CD14-positive monocyte (primary cell): ENCODE results near the gene SHROOM3. TPM values are rescaled to one million over a fixed set of nuclear protein-coding genes. Genes with fewer than 3 reads are reported as not detected.

ENCODE experiments used
- DNase-seq, 3 donors: peaks; one replicate each; pipeline ENCODE4 v3.0.0-alpha.2; 2011 to 2022
- H2AFZ ChIP-seq: 2 replicates; pipeline ENCODE4 v1.6.0; 2012; ENCODE audit warnings: mild to moderate bottlenecking, low read depth, low read length, inconsistent platforms; ENCODE audit not compliant: insufficient read depth, poor library complexity, severe bottlenecking
- H3K27ac ChIP-seq, 2 donors: 1 replicate in 1 of 2; 2 replicates in 1 of 2; pipeline ENCODE4 v1.5.1; 2012 to 2013; ENCODE audit warnings: low read length in 2 of 2, control low read depth in 1 of 2, inconsistent platforms in 1 of 2, low read depth in 1 of 2, mild to moderate bottlenecking in 1 of 2
- H3K27me3 ChIP-seq, 2 donors: one replicate each; pipeline versions ENCODE4 v1.6.0 to v1.6.1; 2011 to 2013; ENCODE audit warnings: low read length in 2 of 2; ENCODE audit not compliant: control insufficient read depth in 2 of 2, insufficient read depth in 2 of 2
- H3K36me3 ChIP-seq, 2 donors: replicated peaks in 1 of 2; 1 replicate in 1 of 2; 2 replicates in 1 of 2; pipeline versions ENCODE4 v1.5.1 to v1.6.1; 2012 to 2013; ENCODE audit warnings: low read length in 2 of 2, control low read depth in 1 of 2, inconsistent platforms in 1 of 2, mild to moderate bottlenecking in 1 of 2; ENCODE audit not compliant: insufficient read depth in 2 of 2, control insufficient read depth in 1 of 2
- H3K4me1 ChIP-seq, 2 donors: 1 replicate in 1 of 2; 2 replicates in 1 of 2; pipeline versions ENCODE4 v1.5.1 to v1.6.1; 2012 to 2013; ENCODE audit warnings: low read length in 2 of 2, control low read depth in 1 of 2, inconsistent platforms in 1 of 2, mild to moderate bottlenecking in 1 of 2, moderate library complexity in 1 of 2; ENCODE audit not compliant: insufficient read depth in 2 of 2, control insufficient read depth in 1 of 2
- H3K4me2 ChIP-seq: replicated peaks from 2 replicates; pipeline ENCODE3; 2012; ENCODE audit warnings: low read length, moderate library complexity, mild to moderate bottlenecking; ENCODE audit not compliant: poor library complexity, severe bottlenecking; ENCODE audit errors: extremely low read depth
- H3K4me3 ChIP-seq, 3 experiments: fragments of 200-600 bp in 1 of 3; sonication (generic) in 1 of 3; replicated peaks in 1 of 3; 1 replicate in 2 of 3; 2 replicates in 1 of 3; pipeline ENCODE4 v1.5.1; 2011 to 2013; ENCODE audit warnings: low read length in 3 of 3, mild to moderate bottlenecking in 3 of 3, control low read depth in 2 of 3, low read depth in 2 of 3, inconsistent platforms in 1 of 3, moderate library complexity in 1 of 3
- H3K79me2 ChIP-seq: 2 replicates; pipeline ENCODE4 v1.6.0; 2012; ENCODE audit warnings: mild to moderate bottlenecking, control low read depth, inconsistent platforms, low read length, moderate library complexity; ENCODE audit not compliant: insufficient read depth
- H3K9ac ChIP-seq: 2 replicates; pipeline ENCODE4 v1.6.0; 2017; ENCODE audit warnings: low read length, mild to moderate bottlenecking; ENCODE audit not compliant: insufficient read depth, poor library complexity, severe bottlenecking
- H3K9me3 ChIP-seq, 2 donors: replicated peaks in 1 of 2; 1 replicate in 1 of 2; 2 replicates in 1 of 2; pipeline versions ENCODE4 v1.5.1 to v1.6.1; 2012 to 2013; ENCODE audit warnings: low read length in 2 of 2, control low read depth in 1 of 2; ENCODE audit not compliant: control insufficient read depth in 1 of 2, insufficient read depth in 1 of 2
- H4K20me1 ChIP-seq: 2 replicates; pipeline ENCODE4 v1.6.0; 2012; ENCODE audit warnings: mild to moderate bottlenecking, low read length, control low read depth, moderate library complexity; ENCODE audit not compliant: insufficient read depth
- H3K27ac Mint-ChIP-seq, 7 donors: one replicate each; pipeline ENCODE4 v1.8.0; 2020; ENCODE audit warnings: mild to moderate bottlenecking in 7 of 7, mixed read lengths in 7 of 7, moderate library complexity in 6 of 7, inconsistent platforms in 2 of 7
- H3K27me3 Mint-ChIP-seq, 3 donors: one replicate each; pipeline ENCODE4 v1.8.0; 2021 to 2022; ENCODE audit warnings: low read depth in 3 of 3, mild to moderate bottlenecking in 3 of 3, mixed read lengths in 3 of 3, moderate library complexity in 3 of 3, inconsistent platforms in 1 of 3
- H3K36me3 Mint-ChIP-seq, 2 donors: one replicate each; pipeline ENCODE4 v1.8.0; 2020; ENCODE audit warnings: mixed read lengths in 2 of 2, inconsistent platforms in 1 of 2, mild to moderate bottlenecking in 1 of 2
- H3K4me1 Mint-ChIP-seq: one replicate; pipeline ENCODE4 v1.8.0; 2020; ENCODE audit warnings: mild to moderate bottlenecking, mixed read lengths
- H3K4me3 Mint-ChIP-seq, 2 donors: one replicate each; pipeline ENCODE4 v1.8.0; 2020; ENCODE audit warnings: mild to moderate bottlenecking in 2 of 2, mixed read lengths in 2 of 2, moderate library complexity in 1 of 2
- H3K9me3 Mint-ChIP-seq, 7 donors: one replicate each; pipeline ENCODE4 v1.8.0; 2020 to 2022; ENCODE audit warnings: mixed read lengths in 7 of 7, mild to moderate bottlenecking in 6 of 7, moderate library complexity in 6 of 7, inconsistent platforms in 2 of 7
- WGBS: methylation state at CpG from one replicate; pipeline ENCODE4 v1.1.5; 2013; ENCODE audit warnings: missing lambda C conversion rate; ENCODE audit not compliant: insufficient coverage; 5-methylcytosine and 5-hydroxymethylcytosine counted together
- intact Hi-C, 2 donors: fragments of 100-400 bp; cut with micrococcal nuclease; formaldehyde crosslinking; loops; one replicate each; pipeline versions ENCODE4 v1.15.0 to v1.15.1; 2023
- polyA plus RNA-seq, 3 donors: library from polyadenylated mRNA; depleted of rRNA in 1 of 3; unstranded in 2 of 3; stranded (reverse) in 1 of 3; fragments of 300-500 nt in 2 of 3; fragments of >200 nt in 1 of 3; fragmentation: Illumina TruSeq in 2 of 3; gene quantifications; 1 replicate in 2 of 3; 2 replicates in 1 of 3; pipeline ENCODE4 v1.2.3, GENCODE V29; 2012 to 2021
- TF ChIP-seq, protein P1 (sequence below): fragments of 200-600 bp; IDR thresholded peaks from one replicate; pipeline ENCODE4 v1.8.0; 2022; ENCODE audit warnings: antibody characterized with exemption, mild to moderate bottlenecking

The SHROOM3 gene
- polyA plus RNA-seq, 3 donors: not detected

DNA sequence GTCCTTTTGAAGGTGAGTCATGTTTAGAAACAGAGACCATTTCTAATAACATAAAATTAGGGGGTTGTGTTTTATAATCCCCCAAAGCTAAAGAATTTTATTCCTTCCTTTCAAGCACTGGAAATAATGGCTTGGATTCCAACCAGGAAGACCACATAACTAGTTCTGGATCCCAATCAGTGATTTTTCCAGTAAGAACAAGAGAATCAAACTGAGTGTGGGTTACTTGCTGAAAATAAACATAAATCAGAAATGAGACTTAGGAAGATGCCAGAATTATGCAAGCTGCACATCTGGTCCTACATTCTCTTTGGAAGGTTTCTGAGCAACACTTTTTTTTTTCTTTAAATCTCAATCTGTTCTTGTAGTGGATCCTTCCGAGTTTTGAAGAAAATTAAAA, 386.6 kb downstream of the SHROOM3 start:
- peaks cover 2 to 6% (median 4%) of the 10 kb centered on the region in 3 donors for H3K27me3 Mint-ChIP-seq
- no peak overlapping the region for H3K4me3 Mint-ChIP-seq
- peaks cover 0 to 18% (median 6%) of the 10 kb centered on the region in 7 donors for H3K9me3 Mint-ChIP-seq
- no peaks in the 10 kb centered on the region for H3K36me3 Mint-ChIP-seq
- WGBS: no CpG with 5 or more reads among the region's 1 CpG
- TF ChIP-seq, protein P1, sequence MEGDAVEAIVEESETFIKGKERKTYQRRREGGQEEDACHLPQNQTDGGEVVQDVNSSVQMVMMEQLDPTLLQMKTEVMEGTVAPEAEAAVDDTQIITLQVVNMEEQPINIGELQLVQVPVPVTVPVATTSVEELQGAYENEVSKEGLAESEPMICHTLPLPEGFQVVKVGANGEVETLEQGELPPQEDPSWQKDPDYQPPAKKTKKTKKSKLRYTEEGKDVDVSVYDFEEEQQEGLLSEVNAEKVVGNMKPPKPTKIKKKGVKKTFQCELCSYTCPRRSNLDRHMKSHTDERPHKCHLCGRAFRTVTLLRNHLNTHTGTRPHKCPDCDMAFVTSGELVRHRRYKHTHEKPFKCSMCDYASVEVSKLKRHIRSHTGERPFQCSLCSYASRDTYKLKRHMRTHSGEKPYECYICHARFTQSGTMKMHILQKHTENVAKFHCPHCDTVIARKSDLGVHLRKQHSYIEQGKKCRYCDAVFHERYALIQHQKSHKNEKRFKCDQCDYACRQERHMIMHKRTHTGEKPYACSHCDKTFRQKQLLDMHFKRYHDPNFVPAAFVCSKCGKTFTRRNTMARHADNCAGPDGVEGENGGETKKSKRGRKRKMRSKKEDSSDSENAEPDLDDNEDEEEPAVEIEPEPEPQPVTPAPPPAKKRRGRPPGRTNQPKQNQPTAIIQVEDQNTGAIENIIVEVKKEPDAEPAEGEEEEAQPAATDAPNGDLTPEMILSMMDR: no peak
- Histone ChIP-seq H2AFZ (no peak overlapping the region), H3K27me3 (no peaks in the 10 kb centered on the region), H3K4me2 (no peak overlapping the region), H3K79me2 (no peaks in the 10 kb centered on the region), H3K27ac (no peak overlapping the region), H3K4me1 (no peaks in the 10 kb centered on the region), H3K9ac (no peak overlapping the region), H3K36me3 (no peaks in the 10 kb centered on the region), H3K9me3 (no peaks in the 10 kb centered on the region), H3K4me3 (no peak overlapping the region), H4K20me1 (no peaks in the 10 kb centered on the region)
- DNase-seq: no peak
- intact Hi-C loops: no loop called here
- no peaks in the 10 kb centered on the region for H3K4me1 Mint-ChIP-seq
- no peak overlapping the region for H3K27ac Mint-ChIP-seq

DNA sequence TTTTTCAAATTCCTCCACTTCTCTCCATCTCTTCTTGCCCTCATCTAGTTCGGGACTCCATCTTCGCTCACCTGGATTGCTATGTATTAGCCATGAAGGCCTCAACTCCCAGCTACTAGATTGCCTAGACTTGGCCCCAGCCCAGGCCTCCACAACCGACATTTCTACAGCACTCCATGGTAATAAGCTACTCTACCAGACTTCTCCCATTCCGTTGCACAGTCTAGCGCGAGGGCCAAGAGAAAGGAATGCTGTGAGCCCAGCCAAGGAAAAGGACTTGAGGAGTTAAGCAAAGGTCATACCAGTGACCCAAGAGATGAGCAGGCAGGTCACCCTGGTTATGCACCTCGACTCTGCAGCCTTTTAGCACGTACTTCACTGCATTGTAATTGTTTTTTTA, 387.3 kb downstream of the SHROOM3 start:
- TF ChIP-seq, protein P1: no peak

More for the DNA sequence above, 387.3 kb downstream of the SHROOM3 start:
- Histone ChIP-seq H3K4me1 (no peaks in the 10 kb centered on the region), H2AFZ (no peak overlapping the region), H3K4me2 (no peak overlapping the region), H3K27me3 (no peaks in the 10 kb centered on the region), H3K9me3 (no peaks in the 10 kb centered on the region), H3K27ac (no peak overlapping the region), H3K9ac (no peak overlapping the region), H3K79me2 (no peaks in the 10 kb centered on the region), H3K4me3 (no peak overlapping the region), H4K20me1 (no peaks in the 10 kb centered on the region), H3K36me3 (no peaks in the 10 kb centered on the region)
- WGBS: 82% methylated on average over 5 of the region's 8 CpGs
- Mint-ChIP-seq H3K27me3 (peaks cover 2 to 6% (median 4%) of the 10 kb centered on the region in 3 donors), H3K27ac (no peak overlapping the region), H3K9me3 (peaks cover 0 to 17% (median 6%) of the 10 kb centered on the region in 7 donors), H3K4me3 (no peak overlapping the region), H3K36me3 (no peaks in the 10 kb centered on the region), H3K4me1 (no peaks in the 10 kb centered on the region)
- no peak for DNase-seq
- intact Hi-C loops: no loop called here
